HepG2 (cell line): Measurements from ENCODE around the gene SRGAP3. TPM values are rescaled to one million over a fixed set of nuclear protein-coding genes. Genes with fewer than 3 reads are reported as not detected.

Experiments
- ATAC-seq: fragments of 200-7000 bp; cut with Tn5 transposase; 3 replicates; pipeline ENCODE4 v1.9.1; 2020; ENCODE audit warnings: mild to moderate bottlenecking, moderate library complexity
- BruUV-seq: library from RNA; stranded (reverse); fragments of 400-500 nt; replicated peaks from 2 replicates; lab custom pipeline; 2021; lab: Mats Ljungman, UMichigan
- CTCF ChIA-PET: fragments of 300-600 bp; formaldehyde crosslinking; extraction: SDS; loops from one replicate; lab custom pipeline; 2021; ENCODE audit warnings: low total read pairs, inconsistent platforms, low intra/inter-chr PET ratio; lab: Yijun Ruan, JAX
- POLR2A ChIA-PET: fragments of 350-600 bp; sonication (Branson Sonifier 250); formaldehyde crosslinking; loops from one replicate; lab custom pipeline; 2020; ENCODE audit warnings: antibody characterized with exemption, inconsistent platforms; lab: Yijun Ruan, JAX
- DNase-seq: peaks from one replicate; pipeline ENCODE4 v3.0.0-alpha.2; 2015; ENCODE audit warnings: low spot score
- FAIRE-seq: peaks from 3 replicates; lab custom pipeline; 2011; peaks lifted over from hg19 to GRCh38; lab: Jason Lieb, UNC
- H2AFZ ChIP-seq: one replicate; pipeline ENCODE4 v1.6.1; 2011; ENCODE audit warnings: low read length, inconsistent platforms
- H3K27ac ChIP-seq: fragments of 300-600 bp; 3 replicates; pipeline ENCODE4 v1.8.0; 2011; ENCODE audit warnings: mixed run types, mild to moderate bottlenecking, mixed read lengths, low read length, inconsistent platforms; ENCODE audit not compliant: insufficient read depth; ENCODE audit errors: extremely low read length
- H3K27me3 ChIP-seq, 2 experiments: fragments of 200-600 bp in 1 of 2; 2 replicates in 1 of 2; 3 replicates in 1 of 2; pipeline versions ENCODE4 v1.6.0 to v1.8.0; 2011; ENCODE audit warnings: low read length in 2 of 2, mild to moderate bottlenecking in 2 of 2, moderate library complexity in 2 of 2, inconsistent platforms in 1 of 2; ENCODE audit not compliant: insufficient read depth in 2 of 2, control insufficient read depth in 1 of 2
- H3K36me3 ChIP-seq, 2 experiments: fragments of 200-600 bp in 1 of 2; replicated peaks in 1 of 2; 2 replicates in 1 of 2; 3 replicates in 1 of 2; pipeline versions ENCODE4 v1.5.1 to v1.8.0; 2011; ENCODE audit warnings: low read length in 2 of 2, inconsistent platforms in 1 of 2; ENCODE audit not compliant: insufficient read depth in 2 of 2, control insufficient read depth in 1 of 2
- H3K4me1 ChIP-seq: 2 replicates; pipeline ENCODE4 v1.5.1; 2012; ENCODE audit warnings: low read length, inconsistent platforms; ENCODE audit not compliant: insufficient read depth
- H3K4me2 ChIP-seq: 2 replicates; pipeline ENCODE4 v1.6.0; 2011; ENCODE audit warnings: low read depth, low read length, inconsistent platforms
- H3K4me3 ChIP-seq, 3 experiments: fragments of 200-600 bp in 1 of 3; sonication (generic), shearing (Covaris generic) in 1 of 3; replicated peaks in 1 of 3; 2 replicates each; pipeline ENCODE4 v1.5.1; 2011 to 2016; ENCODE audit warnings: low read length in 3 of 3, inconsistent platforms in 2 of 3, low read depth in 2 of 3, mild to moderate bottlenecking in 2 of 3, control low read depth in 1 of 3, mixed read lengths in 1 of 3; ENCODE audit not compliant: insufficient read depth in 1 of 3
- H3K79me2 ChIP-seq: one replicate; pipeline ENCODE4 v1.6.1; 2011; ENCODE audit warnings: low read length, inconsistent platforms; ENCODE audit not compliant: insufficient read depth
- H3K9ac ChIP-seq: 2 replicates; pipeline ENCODE4 v1.6.0; 2011; ENCODE audit warnings: mild to moderate bottlenecking, low read depth, low read length, inconsistent platforms; ENCODE audit not compliant: insufficient read depth
- H3K9me3 ChIP-seq: 2 replicates; pipeline ENCODE4 v1.5.1; 2012; ENCODE audit warnings: mild to moderate bottlenecking, low read length
- H4K20me1 ChIP-seq: 2 replicates; pipeline ENCODE4 v1.6.0; 2011; ENCODE audit warnings: inconsistent platforms, mild to moderate bottlenecking, low read length, moderate library complexity; ENCODE audit not compliant: insufficient read depth
- ETS1 ChIP-seq: sonication (generic); formaldehyde crosslinking; IDR thresholded peaks from 2 replicates; pipeline ENCODE4 v1.4.0; 2020; ENCODE audit warnings: missing genetic modification reagents
- HES4 ChIP-seq: sonication (generic); formaldehyde crosslinking; IDR thresholded peaks from 2 replicates; pipeline ENCODE4 v1.9.0; 2021; ENCODE audit warnings: mild to moderate bottlenecking, missing genetic modification reagents, borderline replicate concordance
- MEIS2 ChIP-seq: sonication (generic); formaldehyde crosslinking; IDR thresholded peaks from 2 replicates; pipeline ENCODE4 v1.9.0; 2021; ENCODE audit warnings: mild to moderate bottlenecking, missing genetic modification reagents
- MYC ChIP-seq: sonication (generic); formaldehyde crosslinking; IDR thresholded peaks from 2 replicates; pipeline ENCODE4 v1.9.0; 2021; ENCODE audit warnings: missing genetic modification reagents, borderline replicate concordance
- NFAT5 ChIP-seq: sonication (generic); formaldehyde crosslinking; IDR thresholded peaks from 2 replicates; pipeline ENCODE4 v1.4.0; 2020; ENCODE audit warnings: missing genetic modification reagents
- PHB2 ChIP-seq: fragments of 450-650 bp; IDR thresholded peaks from 2 replicates; pipeline ENCODE4 v1.6.1; 2018; ENCODE audit not compliant: partially characterized antibody
- SMAD1 ChIP-seq: sonication (generic); formaldehyde crosslinking; IDR thresholded peaks from 2 replicates; pipeline ENCODE4 v1.4.0; 2020; ENCODE audit warnings: missing genetic modification reagents, low read depth, mild to moderate bottlenecking, borderline replicate concordance
- SOX5 ChIP-seq: IDR thresholded peaks from 2 replicates; pipeline ENCODE4 v1.6.1; 2016; ENCODE audit warnings: borderline replicate concordance
- ZBTB20 ChIP-seq: sonication (generic); formaldehyde crosslinking; IDR thresholded peaks from 2 replicates; pipeline ENCODE4 v1.8.1; 2023; ENCODE audit warnings: missing genetic modification reagents, low read depth, mild to moderate bottlenecking, borderline replicate concordance
- ZFP41 ChIP-seq: sonication (generic); formaldehyde crosslinking; IDR thresholded peaks from 2 replicates; pipeline ENCODE4 v1.4.0; 2020; ENCODE audit warnings: mild to moderate bottlenecking, missing genetic modification reagents, borderline replicate concordance
- ZNF18 ChIP-seq: sonication (generic); formaldehyde crosslinking; IDR thresholded peaks from 2 replicates; pipeline ENCODE4 v1.8.0; 2022; ENCODE audit warnings: mild to moderate bottlenecking, missing genetic modification reagents; ENCODE audit not compliant: insufficient replicate concordance
- ZNF839 ChIP-seq: sonication (generic); formaldehyde crosslinking; IDR thresholded peaks from 2 replicates; pipeline ENCODE4 v1.4.0; 2020; ENCODE audit warnings: missing genetic modification reagents, mild to moderate bottlenecking, borderline replicate concordance
- WGBS: methylation state at CpG from one replicate; pipeline ENCODE4 v1.1.6; 2017; ENCODE audit warnings: low lambda C conversion rate; 5-methylcytosine and 5-hydroxymethylcytosine counted together
- in situ Hi-C: cut with HindIII; loops from 2 replicates; pipeline ENCODE4 v1.10.0; 2017; ENCODE audit warnings: low pct_unique_long_range_greater_than_20kb; ENCODE audit not compliant: extremely low pct_ligation_motif_present
- intact Hi-C: fragments of 100-400 bp; cut with micrococcal nuclease; formaldehyde crosslinking; loops from one replicate; pipeline ENCODE4 v1.10.0; 2022; ENCODE audit not compliant: unreplicated experiment
- polyA plus RNA-seq, 8 experiments: library from polyadenylated mRNA; depleted of rRNA in 3 of 8; stranded (reverse) in 7 of 8; unstranded in 1 of 8; fragments of >200 nt; fragmentation: Illumina TruSeq in 4 of 8; extraction: Trizol in 4 of 8; gene quantifications; 2 replicates each; pipeline versions ENCODE4 v1.2.1 to v1.2.3, GENCODE V29; 2011 to 2016; ENCODE audit warnings: low read depth in 4 of 8, missing spikeins in 1 of 8, mixed read lengths in 1 of 8; ENCODE audit not compliant: insufficient read depth in 1 of 8
- total RNA-seq, 5 experiments: library from RNA; depleted of rRNA; stranded (reverse); fragments of >200 nt; fragmentation: Illumina TruSeq; extraction: Trizol; gene quantifications; 2 replicates each; pipeline ENCODE4 v1.2.3, GENCODE V29; 2016; ENCODE audit warnings: low read depth in 1 of 5

Gene SRGAP3
- total and polyA plus RNA-seq, 2 of the 13 experiments (the other 11 are each of a cell fraction or from before 2014, with no cell fraction given) = 1.2 to 1.4 TPM

- no peak for TF ChIP-seq NFAT5 (CRISPR knock-in tag)
- TF ChIP-seq ZBTB20 (CRISPR knock-in tag) = no peak
- no peak for TF ChIP-seq SOX5 (CRISPR knock-in tag)
- no peak for TF ChIP-seq ETS1 (CRISPR knock-in tag)
- TF ChIP-seq HES4 (CRISPR knock-in tag) = no peak
Measured at GRCh38 chr3:9222956-9223639, 26.3 kb downstream of the SRGAP3 start (continued).

GRCh38 chr3:9222049-9222448, 27.4 kb downstream of the SRGAP3 start:
- Histone ChIP-seq H3K79me2 (no peaks in the 10 kb centered on the region), H3K4me3 (no peak overlapping the region), H2AFZ (no peak overlapping the region), H3K36me3 (no peaks in the 10 kb centered on the region), H3K9me3 (no peaks in the 10 kb centered on the region), H3K4me2 (no peak overlapping the region), H4K20me1 (no peaks in the 10 kb centered on the region), H3K27ac (no peak overlapping the region), H3K9ac (no peak overlapping the region), H3K4me1 (peaks cover 12% of the 10 kb centered on the region), H3K27me3 (0 out of 5 replicates have a peak, but pooled peaks cover 0 to 6% of the 10 kb centered on the region in 2 experiments)
- DNase-seq (no peak), ATAC-seq (no peak), FAIRE-seq (no peak)
- intact Hi-C loops (no loop called here), in situ Hi-C loops (no loop called here)
- CTCF ChIA-PET = no interaction called here
- no TSS peak for BruUV-seq
- POLR2A ChIA-PET = no interaction called here
- WGBS = 86% methylated on average over 2 of the region's 2 CpGs
- no peak for TF ChIP-seq ZNF839 (CRISPR knock-in tag)
- no peak for TF ChIP-seq SMAD1
- no peak for TF ChIP-seq ZNF18
- TF ChIP-seq MEIS2 (CRISPR knock-in tag) = no peak
- no peak for TF ChIP-seq PHB2
- no peak for TF ChIP-seq MYC (CRISPR knock-in tag)
- no peak for TF ChIP-seq ZFP41
